ENCODE data around the gene OSBPL5.
"Not testable (repeated sequence)": the region's sequence is repeated elsewhere in the genome, so short reads cannot be mapped to it uniquely, and the experiment has no call there.

The OSBPL5 gene

GRCh38 chr11:3123761-3124733 lies 41.1 kb downstream of the OSBPL5 start:
- Mint-ChIP-seq H3K4me3 (no peak overlapping the region), H3K4me1 (ENCODE audit: low read depth) (no peaks in the 10 kb centered on the region), H3K27me3 (no peaks in the 10 kb centered on the region), H3K36me3 (peaks cover 2% of the 10 kb centered on the region), H3K9me3 (ENCODE audit: low read depth) (no peaks in the 10 kb centered on the region), H3K27ac (no peak overlapping the region)

GRCh38 chr11:3123305-3123704 lies 41.8 kb downstream of the OSBPL5 start:
- Mint-ChIP-seq H3K27me3 (no peaks in the 10 kb centered on the region), H3K4me1 (ENCODE audit: low read depth) (no peaks in the 10 kb centered on the region), H3K4me3 (no peak overlapping the region), H3K36me3 (peaks cover 2% of the 10 kb centered on the region), H3K27ac (no peak overlapping the region), H3K9me3 (ENCODE audit: low read depth) (no peaks in the 10 kb centered on the region)

- Mint-ChIP-seq H3K36me3 (peaks cover 3% of the 10 kb centered on the region), H3K4me3 (no peak overlapping the region), H3K9me3 (ENCODE audit: low read depth) (no peaks in the 10 kb centered on the region), H3K4me1 (ENCODE audit: low read depth) (no peaks in the 10 kb centered on the region), H3K27ac (no peak overlapping the region), H3K27me3 (no peaks in the 10 kb centered on the region)
Observed at GRCh38 chr11:3122775-3123201, 42.3 kb downstream of the OSBPL5 start.

DNA sequence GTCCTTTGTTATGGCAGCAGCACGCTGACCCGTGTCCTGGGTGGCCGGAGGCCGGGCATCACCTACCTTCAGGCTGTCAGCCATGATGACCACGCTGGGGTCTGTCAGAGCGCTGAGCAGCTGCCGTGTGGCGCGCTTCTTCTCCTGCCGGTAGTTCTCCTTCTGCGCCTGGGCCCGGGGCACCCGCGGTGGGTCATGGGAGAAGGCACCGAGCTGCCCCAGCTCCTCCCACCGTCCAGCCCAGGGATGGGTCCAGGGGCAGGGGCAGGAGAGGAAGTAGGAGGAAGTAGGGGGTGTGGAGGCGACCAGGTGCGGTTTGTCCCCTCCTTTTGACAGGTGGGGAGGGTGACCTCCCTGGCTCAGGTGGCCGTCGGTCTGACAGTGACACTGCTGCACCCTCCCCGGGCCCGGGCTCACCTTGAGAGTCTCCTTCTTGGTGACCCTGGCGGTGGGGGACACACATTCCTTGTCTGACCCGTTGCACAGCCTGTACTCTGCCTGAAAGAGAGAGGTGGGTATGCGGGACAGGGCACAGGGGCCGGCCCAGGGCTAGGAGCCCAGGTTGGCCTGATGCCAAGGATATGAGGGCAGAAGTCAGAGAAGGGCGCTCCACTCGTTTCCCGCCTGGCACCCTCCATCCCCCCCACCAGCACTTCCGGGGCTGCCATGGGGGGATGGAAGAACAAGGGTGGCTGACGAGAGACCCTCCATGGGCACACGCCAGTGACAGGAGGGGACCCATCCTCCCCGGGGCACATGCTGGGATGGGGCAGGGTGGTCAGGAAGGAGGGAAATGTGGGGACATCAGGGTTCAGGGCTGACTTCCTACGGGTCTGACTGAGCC lies 43.0 kb downstream of the OSBPL5 start:
- no peak overlapping the region for H3K4me3 Mint-ChIP-seq
- H3K27me3 Mint-ChIP-seq, result no peaks in the 10 kb centered on the region
- H3K27ac Mint-ChIP-seq, result no peak overlapping the region
- no peaks in the 10 kb centered on the region for H3K4me1 Mint-ChIP-seq (ENCODE audit: low read depth)
- H3K9me3 Mint-ChIP-seq (ENCODE audit: low read depth), result no peaks in the 10 kb centered on the region
- peaks cover 6% of the 10 kb centered on the region for H3K36me3 Mint-ChIP-seq

- H3K27ac Mint-ChIP-seq, result no peak overlapping the region
- H3K27me3 Mint-ChIP-seq, result no peaks in the 10 kb centered on the region
- no peak overlapping the region for H3K4me3 Mint-ChIP-seq
- H3K36me3 Mint-ChIP-seq, result peaks cover 6% of the 10 kb centered on the region
- H3K4me1 Mint-ChIP-seq (ENCODE audit: low read depth), result no peaks in the 10 kb centered on the region
- no peaks in the 10 kb centered on the region for H3K9me3 Mint-ChIP-seq (ENCODE audit: low read depth)
Observed at GRCh38 chr11:3121416-3121815, 43.7 kb downstream of the OSBPL5 start.

DNA sequence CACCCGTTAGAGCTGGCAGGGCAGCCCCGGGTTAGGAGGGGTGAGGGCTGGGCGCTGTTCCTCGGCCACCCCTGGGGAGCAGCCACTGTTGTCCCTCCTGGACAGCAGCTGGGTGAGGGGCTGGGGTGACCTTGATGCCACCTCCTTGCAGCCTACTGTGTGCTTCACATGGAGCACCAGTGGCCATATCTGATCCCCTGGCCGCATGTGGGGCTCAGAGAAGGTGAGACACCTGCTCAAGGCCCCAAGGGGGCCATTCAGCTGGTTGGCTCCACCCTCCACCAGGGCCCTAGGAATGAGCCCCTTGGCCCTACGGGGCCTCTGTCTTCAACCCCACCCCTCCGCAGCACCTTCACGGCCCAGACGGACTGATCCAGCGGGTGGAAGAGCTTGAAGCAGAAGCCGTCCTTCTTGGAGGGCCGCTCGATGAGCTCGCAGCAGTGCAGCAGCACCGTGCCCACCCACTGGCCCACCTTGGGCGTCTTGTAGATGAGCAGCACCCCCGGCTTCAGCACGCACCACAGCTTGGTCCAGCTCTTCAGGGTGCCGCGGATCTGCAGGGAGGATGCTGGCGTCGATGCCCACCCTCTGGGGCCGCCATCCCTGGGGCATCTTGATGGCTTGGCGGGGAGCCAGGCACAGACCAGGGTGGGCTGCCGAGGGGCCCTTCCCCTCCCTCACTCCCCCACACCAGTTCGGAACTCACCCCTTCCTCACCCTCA lies 44.9 kb downstream of the OSBPL5 start:
- H3K4me1 Mint-ChIP-seq (ENCODE audit: low read depth), result no peaks in the 10 kb centered on the region
- H3K9me3 Mint-ChIP-seq (ENCODE audit: low read depth), result peaks cover 1% of the 10 kb centered on the region
- H3K36me3 Mint-ChIP-seq, result peaks cover 11% of the 10 kb centered on the region
- no peak overlapping the region for H3K4me3 Mint-ChIP-seq
- H3K27me3 Mint-ChIP-seq, result no peaks in the 10 kb centered on the region
- no peak overlapping the region for H3K27ac Mint-ChIP-seq

GRCh38 chr11:3119141-3119821 lies 45.8 kb downstream of the OSBPL5 start:
- Mint-ChIP-seq H3K36me3 (peaks cover 15% of the 10 kb centered on the region), H3K27ac (no peak overlapping the region), H3K9me3 (ENCODE audit: low read depth) (peaks cover 7% of the 10 kb centered on the region), H3K27me3 (no peaks in the 10 kb centered on the region), H3K4me3 (no peak overlapping the region), H3K4me1 (ENCODE audit: low read depth) (no peaks in the 10 kb centered on the region)

GRCh38 chr11:3115321-3115720 lies 49.8 kb downstream of the OSBPL5 start:
- Mint-ChIP-seq H3K27ac (no peak overlapping the region), H3K27me3 (no peaks in the 10 kb centered on the region), H3K4me1 (ENCODE audit: low read depth) (no peaks in the 10 kb centered on the region), H3K36me3 (peaks cover 19% of the 10 kb centered on the region), H3K4me3 (no peak overlapping the region), H3K9me3 (ENCODE audit: low read depth) (peaks cover 7% of the 10 kb centered on the region)

DNA sequence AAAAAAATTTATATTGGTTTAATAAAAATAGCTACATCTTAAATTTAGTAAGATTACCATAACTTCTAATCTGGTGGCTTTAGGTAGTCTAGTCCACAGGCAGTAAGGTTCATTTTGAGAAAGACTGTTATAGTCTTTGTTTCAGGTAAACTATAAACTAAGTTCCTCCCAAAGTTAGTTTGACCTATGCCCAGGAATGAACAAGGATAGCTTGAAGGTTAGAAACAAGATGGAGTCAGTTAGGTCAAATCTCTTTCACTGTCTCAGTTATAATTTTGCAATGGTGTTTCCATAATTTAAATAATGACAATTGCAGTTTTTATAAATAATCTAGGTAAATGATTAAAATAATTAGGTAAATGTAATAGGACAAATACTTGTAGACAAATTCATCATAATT lies 51.4 kb downstream of the OSBPL5 start:
- not testable (repeated sequence) for H3K4me1 Mint-ChIP-seq (ENCODE audit: low read depth); H3K27ac Mint-ChIP-seq; H3K27me3 Mint-ChIP-seq; H3K9me3 Mint-ChIP-seq (ENCODE audit: low read depth); H3K4me3 Mint-ChIP-seq
- peaks cover 19% of the 10 kb centered on the region for H3K36me3 Mint-ChIP-seq

- peaks cover 15% of the 10 kb centered on the region for H3K36me3 Mint-ChIP-seq
- H3K4me3 Mint-ChIP-seq, result no peak overlapping the region
- no peaks in the 10 kb centered on the region for H3K27me3 Mint-ChIP-seq
- H3K9me3 Mint-ChIP-seq (ENCODE audit: low read depth), result peaks cover 7% of the 10 kb centered on the region
- H3K27ac Mint-ChIP-seq, result no peak overlapping the region
- no peaks in the 10 kb centered on the region for H3K4me1 Mint-ChIP-seq (ENCODE audit: low read depth)
Observed at GRCh38 chr11:3111919-3112690, 53.0 kb downstream of the OSBPL5 start.

DNA sequence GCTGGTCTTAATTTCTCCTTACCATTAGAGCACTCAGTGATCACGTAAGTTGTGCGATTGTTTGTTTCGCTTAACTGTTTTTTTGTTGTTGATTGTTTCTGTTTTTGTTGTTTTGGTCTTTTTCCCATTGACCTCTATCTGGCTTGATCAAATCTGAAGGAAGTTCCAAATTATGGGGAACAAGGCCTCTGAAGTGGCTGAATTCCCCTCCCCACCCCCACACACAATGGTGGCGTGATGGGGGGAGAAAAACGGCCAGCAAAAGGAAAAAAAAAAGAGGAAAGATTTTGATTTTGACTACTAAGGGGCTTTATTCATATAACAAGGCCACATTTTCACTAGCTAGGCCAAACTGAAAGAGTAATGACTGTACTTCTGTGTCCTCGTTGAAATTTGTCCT lies 53.6 kb downstream of the OSBPL5 start:
- Mint-ChIP-seq H3K36me3 (peaks cover 15% of the 10 kb centered on the region), H3K4me1 (ENCODE audit: low read depth) (no peaks in the 10 kb centered on the region), H3K27me3 (no peaks in the 10 kb centered on the region), H3K4me3 (no peak overlapping the region), H3K27ac (no peak overlapping the region), H3K9me3 (ENCODE audit: low read depth) (peaks cover 7% of the 10 kb centered on the region)

DNA sequence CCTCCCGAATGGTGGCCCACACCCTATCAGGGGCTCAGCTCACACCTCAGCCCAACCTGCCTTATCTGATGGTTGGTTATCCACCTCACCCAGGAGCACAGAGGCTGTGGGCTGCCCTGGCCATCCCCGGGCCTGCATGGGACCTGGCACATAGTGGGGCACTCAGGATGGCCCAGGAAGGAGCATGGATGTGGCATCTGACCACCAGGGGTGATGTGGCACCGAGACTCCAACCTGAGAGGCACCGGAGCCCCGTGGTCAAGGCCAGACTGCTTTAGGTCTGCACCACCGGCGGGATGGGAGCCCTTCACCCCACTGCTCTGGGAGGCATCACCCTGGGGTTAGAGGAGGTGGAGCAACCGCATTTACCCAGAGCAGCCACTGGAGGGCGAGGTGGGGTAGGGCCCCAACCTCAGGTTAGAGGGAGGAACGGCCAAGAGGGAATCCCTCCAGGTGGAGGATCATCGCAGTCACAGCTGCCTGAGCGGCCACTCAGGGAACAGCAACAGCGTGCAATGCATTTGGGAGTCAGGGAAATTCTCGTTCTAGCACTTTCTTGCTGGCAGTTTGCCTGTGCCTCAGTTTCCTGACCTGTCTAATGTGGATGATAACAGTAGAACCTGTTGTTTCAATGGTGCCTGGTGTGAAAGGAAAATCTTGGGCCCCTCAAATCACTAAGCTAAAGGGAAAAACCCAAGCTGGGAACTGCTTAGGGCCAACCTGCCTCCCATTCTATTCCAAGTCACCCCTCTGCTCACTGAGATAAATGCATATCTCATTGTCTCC lies 55.0 kb downstream of the OSBPL5 start:
- H3K27me3 Mint-ChIP-seq, result no peaks in the 10 kb centered on the region
- no peak overlapping the region for H3K27ac Mint-ChIP-seq
- peaks cover 9% of the 10 kb centered on the region for H3K36me3 Mint-ChIP-seq
- no peak overlapping the region for H3K4me3 Mint-ChIP-seq
- no peaks in the 10 kb centered on the region for H3K4me1 Mint-ChIP-seq (ENCODE audit: low read depth)
- peaks cover 4% of the 10 kb centered on the region for H3K9me3 Mint-ChIP-seq (ENCODE audit: low read depth)

DNA sequence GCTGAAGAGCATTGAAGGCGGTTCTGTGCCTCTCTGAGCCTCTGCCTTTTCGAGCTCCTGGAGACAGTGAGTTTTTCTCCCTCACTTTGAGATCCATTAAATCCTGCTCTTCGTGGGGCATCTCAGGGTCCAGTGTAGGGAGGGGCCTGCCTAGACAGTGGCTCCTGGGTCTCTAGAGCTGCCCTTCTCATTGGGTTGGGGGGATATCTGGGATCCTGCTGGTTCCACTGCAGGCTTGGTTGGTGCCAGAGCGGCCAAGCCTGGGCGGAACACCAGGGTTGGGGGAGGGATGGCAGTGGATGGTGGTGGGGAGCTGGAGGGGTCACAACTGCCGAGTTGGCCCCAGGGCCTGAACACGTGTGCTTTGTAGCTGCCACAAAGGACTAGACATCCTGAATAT lies 55.7 kb downstream of the OSBPL5 start:
- Mint-ChIP-seq H3K4me1 (ENCODE audit: low read depth) (no peaks in the 10 kb centered on the region), H3K27me3 (no peaks in the 10 kb centered on the region), H3K4me3 (no peak overlapping the region), H3K9me3 (ENCODE audit: low read depth) (no peaks in the 10 kb centered on the region), H3K27ac (no peak overlapping the region), H3K36me3 (peaks cover 6% of the 10 kb centered on the region)

Data from activated naive CD8-positive, alpha-beta T cell (primary cell).